AG20443 (cell line): Measurements from ENCODE around the gene CBX4.

Experiments used
- DNase-seq: peaks from one replicate; pipeline ENCODE4 v3.0.0; 2012; ENCODE audit warnings: low spot score, mixed read lengths

CBX4 gene

DNA sequence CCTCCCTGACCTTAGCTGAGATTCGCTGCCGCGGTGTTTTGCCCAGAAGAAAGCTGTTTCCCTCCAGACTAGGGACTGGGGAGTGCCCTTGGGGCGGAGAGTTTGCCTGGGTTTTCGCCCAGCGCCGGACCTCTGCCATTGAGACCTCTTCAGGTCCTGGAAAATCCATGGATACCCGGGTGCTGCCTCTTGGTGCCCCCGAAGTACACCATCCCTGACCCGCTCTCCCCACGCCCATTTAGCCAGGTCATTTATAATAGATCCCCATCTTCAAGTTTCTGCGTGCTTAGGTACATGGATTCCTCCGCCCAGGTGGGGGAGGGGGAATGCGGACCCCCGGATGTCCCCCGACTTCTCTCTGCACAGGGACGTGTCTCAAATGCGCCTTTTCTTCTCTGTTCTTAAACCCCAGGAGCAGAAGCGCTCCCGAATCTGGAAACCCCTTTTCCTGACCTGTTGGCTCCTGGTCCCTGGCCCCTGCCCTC is 27.3 kb downstream of the CBX4 start:
- DNase-seq = no peak

DNA sequence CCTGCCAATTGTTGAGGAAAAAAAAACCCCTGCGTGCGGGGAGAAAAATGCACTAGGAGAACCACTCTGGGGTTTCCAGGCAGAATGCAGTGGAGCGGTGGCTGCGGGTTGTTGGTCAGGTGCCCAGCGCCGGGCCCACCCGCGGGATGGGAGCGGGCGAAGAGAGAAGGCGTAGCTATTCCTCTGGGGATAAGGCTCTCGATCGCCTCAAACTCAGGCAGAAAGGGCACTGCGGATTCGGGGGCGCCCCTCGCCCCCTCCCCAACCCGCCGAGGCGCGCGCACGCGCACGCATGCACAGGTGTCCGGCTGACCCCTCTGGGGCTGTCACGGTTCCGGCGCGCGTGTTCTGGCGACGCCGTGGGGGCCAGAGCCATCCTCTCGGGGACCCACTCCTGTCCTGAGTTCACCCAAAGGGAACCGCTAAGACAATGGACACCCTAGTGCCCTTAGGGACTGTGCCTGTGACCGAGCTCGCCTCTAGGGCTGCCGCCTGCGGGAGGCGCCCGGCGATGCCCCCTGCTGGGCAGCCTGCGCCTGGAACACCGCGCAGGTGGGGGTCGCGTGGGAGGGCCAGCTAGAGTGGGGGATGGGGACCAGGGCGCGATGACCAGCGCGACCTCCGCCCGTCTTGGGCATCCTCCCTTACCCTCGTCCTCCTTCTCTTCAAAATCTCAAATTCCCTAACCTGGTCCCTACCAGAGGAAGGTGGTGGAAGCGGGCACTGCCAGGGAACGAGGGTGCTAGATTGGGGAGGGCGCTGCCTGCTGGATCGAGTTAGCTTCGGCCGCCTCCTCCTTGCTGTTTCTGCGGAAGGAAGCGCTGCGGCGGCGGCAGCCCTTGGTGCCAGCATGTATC is 28.0 kb downstream of the CBX4 start:
- DNase-seq = peak; percentile 50

DNA sequence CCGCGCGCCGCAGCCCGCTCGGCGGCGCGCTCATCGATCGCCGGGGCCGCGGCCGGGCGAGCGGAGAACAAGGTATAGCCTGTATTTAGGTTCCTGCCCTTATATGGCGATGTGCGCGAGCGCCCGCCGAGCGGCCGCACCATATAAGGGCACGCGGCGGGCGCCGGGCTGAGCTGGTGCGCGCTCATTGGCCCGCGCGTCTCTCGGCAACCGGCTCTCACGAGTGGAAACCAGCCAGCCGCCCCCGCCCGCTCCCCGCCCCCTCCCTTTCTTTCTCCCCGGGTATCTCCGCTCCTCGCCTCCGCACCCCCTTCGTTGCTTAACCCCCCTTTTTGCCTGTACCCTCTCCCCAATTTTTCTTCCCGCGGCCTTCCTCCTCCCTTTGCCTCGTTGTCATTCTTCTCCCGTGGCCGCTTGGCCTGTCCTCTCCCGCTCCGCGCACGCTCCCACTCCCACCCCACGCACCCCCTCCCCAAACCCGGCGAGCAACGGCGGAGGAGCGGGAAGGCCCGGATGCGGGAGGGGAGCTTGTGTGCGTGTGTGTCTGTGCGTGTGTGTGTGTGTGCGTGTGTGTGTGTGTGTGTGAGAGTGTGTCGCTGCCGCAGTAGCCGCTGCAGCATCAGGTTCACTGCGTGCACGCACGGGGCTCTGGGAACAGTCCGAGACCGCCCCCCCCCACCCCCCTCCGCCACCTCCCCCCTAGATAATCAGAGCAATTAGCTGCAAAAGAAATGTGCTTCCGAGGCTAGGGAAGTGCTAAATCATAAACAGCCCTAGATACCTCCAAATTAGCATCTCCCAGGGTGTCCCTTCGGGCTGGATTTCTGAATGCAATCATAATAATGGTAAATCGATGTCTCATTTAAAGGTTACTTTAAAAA is 28.9 kb downstream of the CBX4 start:
- DNase-seq = peak; percentile 88

DNA sequence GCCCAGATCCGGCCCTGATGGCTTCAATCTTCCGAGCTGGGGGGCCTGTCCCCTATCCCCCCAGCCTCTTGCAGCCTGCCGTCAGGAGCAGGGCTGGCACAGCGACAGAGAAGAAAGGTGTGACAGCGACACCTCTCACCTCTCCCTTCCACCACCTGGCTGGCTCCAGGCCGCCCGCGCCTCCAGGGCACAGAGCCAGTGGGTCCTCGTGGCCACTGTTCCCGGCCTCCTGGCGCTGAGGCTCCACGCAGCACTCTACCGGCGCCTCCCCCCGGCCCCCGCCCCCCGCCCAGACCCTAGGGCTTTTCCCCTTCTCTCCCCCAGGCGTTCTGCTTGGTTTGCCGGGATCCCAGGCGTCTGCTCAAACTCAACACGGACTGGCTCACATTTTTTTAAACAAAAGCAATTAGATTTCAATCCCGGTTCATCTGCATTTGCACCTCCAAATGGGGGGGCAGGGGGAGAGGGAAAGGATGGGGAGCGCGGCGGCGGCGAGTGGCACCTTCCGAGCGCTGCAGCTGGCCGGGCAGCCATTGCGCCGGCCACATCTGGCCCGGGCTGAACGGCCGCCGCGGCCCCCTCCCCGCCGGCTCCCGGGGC is 29.6 kb downstream of the CBX4 start:
- no peak for DNase-seq

DNA sequence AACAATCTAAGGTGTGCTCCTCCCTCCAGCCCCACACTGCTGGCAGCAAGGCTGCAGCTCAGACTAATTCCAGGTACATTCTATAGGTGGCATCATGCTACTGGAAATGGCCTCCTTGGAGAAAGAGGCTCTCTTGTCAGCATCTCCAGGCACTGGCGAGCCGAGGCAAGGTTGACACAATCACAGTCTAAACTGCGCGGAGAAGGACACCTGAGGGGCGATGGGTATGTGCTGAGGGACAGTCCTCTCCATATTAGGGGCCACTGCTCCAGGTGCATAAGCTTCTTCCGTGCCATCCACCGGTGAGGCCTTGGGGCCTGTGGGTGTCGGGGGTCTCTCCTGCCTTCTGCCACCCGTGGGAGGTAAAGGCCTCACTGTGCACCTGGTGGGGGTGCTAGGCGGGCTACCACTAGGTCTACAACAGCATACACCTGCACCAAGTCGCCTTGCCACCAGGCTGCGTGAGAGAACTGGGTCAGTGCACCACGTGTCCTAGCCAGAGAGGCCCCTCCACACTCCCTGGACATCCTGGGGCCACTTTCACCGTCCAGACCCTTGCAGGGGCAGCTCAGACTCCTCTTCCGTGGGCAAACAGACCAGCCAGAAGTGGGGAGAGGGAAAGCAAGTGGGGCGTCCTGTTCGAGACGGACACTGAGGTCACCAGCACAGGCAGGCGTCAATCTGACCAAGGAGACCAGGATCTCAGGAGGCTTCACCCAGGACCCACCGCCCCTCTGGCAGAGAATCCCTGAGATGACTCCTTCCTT is 30.3 kb downstream of the CBX4 start:
- no peak for DNase-seq

DNA sequence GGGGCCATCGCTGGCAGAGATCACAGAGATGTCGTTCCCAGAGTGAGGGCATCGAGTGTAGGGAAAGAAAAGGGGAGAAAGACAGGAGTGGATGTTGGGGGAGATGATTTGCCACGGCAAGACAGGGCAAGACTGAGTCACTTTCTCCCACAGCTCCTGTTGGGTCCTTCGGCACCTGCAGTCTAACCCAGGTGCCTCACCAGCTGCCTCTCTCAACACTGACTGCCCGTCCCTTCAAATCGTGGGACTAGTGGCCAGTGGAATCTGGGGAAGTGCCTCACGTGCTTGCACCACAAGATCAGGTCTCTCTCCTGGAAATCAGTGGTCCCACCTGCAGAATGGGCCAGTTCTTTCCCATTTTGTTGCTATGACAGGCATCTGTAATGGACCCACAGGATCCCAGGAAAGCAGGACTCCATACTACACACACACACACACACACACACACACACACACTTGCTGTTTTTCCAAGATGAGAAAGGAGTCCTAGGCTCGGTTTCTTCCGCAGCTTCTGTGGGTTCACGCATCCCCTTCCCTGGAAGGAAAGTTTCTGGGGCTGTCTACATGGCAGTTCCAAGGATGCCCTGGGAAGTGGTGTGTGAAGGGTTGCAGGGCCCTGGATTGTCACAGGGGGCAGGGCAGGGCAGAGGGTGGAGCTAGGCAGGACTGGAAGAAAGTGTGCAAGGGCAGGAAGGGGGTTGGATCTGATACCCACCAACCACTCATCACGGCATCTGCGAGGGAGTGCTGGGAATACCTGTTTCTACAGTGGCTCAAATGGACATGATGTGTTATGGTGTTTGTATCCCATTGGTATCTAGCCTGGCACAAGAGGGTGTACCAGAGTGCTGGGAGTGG is 32.1 kb downstream of the CBX4 start:
- DNase-seq = no peak

DNA sequence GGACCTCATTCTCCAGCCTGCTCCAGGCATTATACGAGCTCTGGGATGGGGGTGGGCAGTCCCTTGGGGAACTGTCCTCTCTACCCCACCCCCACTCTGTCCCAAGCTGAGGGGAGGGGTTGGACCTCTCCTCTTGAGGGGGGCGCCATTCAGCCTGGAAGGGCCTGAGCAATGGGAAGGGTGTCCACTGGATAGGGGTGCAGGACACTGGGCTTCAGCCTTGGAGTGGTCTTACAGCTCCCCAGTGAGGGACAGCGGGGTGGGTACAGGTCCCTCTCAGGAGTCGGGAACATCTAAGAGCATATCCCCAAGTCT is 32.8 kb downstream of the CBX4 start:
- DNase-seq = no peak

DNA sequence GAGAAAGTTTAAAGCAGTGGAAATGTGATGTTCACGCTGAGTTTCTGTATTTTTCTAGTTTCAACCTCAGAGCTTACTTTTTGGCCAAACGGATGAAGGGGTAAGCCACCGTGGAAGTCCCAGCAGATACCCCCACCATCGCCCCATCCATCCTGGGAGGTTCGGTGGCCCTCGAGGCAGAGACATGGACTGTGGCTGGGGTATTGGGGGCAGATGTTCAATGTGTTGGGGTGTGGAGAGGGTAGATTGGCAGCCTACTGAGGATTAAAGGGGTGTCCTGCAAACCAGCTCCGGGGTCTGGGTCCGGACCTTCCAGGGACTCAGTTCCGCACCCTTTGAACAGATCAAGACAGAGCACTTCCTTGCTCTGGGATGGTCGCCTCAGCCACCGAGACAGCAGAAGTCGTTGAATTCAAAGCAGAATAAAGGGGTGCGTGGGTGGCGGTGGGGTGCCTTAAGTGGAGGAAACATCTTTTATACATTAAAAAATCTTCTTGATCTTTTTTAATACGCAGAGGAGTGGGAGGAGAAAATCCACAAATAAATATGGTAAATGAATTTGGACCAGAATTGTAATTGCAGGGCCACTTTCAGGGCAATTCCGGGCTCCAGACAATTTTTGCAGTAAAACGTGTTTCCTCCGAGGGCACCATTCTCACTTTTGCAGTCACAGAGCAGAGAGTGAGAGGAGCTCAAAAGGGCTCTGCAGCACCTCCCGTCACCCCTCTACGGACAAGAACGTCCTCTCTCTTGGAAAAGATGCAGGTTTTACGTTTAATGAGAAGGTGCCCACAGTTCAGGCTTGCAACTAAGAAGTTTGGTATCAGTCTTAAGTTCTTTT is 34.2 kb downstream of the CBX4 start:
- no peak for DNase-seq

DNA sequence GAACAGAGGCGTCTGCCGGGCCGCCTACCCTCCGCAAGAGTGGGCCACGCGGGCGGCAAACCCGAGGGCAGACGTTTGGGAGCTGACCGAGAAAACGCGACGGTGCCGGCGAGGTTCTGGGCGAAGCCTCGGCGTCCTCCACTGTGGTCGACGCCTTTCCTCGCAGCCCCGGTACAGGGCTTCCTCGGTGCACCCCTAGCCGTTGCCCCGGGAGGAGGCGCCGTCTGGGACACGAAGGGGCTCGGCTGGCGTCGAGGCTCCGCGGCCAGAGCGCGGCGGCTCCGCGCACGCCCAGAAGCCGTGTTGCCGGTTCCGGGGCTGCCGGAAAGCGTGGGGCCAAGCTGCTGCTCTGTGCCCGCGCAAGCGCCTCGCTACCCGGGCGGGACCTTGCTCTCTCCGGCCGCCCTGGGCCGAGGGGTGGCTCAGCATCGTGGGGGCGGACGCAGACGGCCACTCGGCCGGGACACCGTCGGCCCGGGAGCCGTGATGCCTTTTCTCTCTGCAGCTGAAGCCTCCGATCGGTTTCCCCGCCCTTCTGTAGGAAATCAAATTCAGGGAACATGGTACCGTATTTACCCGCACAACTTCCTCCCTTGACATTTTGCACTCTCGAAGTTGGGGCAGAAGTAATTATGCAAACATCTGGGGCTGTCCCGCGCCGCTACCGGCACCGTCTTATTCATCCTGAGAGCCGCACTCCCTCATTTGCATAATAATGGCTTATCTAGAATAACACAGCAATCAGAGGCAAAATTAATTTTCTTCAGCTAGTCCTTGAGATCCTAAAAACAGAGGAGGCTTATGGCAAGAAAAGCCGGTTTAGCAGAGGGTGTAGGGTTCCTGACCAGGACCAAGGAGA is 35.0 kb downstream of the CBX4 start:
- DNase-seq = peak; percentile 34

DNA sequence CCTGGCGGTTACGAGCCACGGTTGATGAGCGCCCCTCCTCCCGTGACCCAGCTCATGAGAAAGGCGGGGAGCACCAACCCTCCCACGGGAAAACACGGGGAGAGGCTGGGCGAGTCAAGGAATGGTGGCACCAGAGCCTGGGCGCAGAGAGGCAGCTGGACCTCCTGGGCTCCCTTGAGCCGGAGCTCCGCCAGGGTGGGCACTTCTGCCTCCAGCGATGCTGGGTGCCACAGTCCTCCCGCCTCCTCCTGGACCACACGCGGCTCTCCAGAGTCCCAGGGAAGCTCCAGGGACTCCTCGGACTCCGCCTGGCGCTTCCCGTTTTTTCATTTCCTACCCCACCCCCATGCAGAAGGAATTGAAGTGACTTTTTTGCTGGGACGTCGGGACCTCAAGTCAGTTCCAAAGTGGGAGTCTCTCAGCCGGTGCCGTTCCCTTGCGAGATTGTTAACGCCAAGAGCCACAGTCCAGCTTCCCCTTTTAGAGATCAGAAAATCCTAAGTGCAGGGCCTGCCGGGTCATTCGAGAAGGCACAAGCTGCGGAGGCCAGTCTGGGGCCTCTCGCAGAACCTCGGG is 35.7 kb downstream of the CBX4 start:
- DNase-seq = no peak

DNA sequence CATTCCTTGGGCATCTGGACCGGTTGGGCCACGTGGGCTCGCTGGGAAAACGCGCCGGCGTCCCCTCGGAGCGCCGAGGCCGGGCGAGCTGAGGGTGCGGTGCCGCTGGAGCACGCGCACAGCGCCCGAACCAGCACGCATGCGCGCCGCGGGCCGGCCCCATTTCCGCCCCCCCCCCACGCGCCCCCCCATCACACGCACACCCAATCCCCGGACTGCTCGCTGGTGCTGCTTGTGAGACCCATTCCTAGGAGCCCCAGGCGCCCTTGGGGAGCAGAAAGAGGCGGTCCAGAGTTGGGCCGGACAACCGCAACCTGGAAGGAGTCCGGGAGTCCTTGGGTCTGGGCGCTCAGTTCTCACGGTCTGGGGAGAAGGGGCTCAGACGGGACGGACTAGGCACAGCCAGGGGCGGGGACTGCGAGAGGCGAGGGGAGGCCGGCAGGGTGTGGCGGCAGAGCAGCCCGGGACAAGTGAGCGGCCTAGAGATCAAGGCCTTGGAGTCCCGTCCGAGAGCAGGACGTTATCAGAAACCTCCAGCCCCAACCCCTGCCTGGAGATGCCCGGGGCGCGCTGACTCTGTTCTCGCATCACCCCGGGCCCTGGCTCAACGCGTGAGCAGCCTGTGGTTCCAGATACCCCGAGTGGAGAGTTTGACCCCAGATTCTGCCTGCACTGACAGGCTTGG is 36.4 kb downstream of the CBX4 start:
- no peak for DNase-seq

DNA sequence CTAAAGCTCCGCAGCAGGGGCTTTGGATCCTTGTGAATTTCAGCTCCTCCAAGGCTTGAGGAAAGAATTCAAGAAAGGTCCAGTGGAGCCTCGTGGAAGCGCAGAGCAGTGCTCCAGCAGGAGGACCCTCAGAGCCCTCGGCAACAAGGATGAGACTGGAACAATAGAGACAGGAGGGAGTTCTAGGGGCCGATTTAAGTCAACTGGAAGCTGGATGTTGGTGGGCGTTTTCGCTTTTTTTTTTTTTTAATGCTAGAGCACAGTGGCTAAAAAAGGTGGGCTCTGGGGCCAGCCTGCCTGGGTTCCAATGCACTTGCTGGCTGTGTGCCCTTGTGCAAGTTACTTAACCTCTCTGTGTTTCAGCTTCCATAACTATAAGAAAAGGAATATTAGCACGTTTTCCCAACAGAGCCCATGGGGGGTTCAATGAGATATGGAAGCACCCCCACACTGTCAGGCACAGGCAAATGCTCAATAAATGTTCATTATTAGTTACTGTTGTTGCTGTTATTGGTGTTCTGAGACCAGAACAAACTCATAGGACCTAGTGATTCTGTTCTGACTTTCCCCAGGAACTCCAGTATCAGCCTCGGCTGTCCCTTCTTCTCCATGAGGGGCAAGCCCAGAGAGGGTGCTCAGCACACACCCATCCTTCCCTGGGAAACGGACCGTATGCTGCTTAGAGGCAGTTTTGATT is 37.1 kb downstream of the CBX4 start:
- no peak for DNase-seq

DNA sequence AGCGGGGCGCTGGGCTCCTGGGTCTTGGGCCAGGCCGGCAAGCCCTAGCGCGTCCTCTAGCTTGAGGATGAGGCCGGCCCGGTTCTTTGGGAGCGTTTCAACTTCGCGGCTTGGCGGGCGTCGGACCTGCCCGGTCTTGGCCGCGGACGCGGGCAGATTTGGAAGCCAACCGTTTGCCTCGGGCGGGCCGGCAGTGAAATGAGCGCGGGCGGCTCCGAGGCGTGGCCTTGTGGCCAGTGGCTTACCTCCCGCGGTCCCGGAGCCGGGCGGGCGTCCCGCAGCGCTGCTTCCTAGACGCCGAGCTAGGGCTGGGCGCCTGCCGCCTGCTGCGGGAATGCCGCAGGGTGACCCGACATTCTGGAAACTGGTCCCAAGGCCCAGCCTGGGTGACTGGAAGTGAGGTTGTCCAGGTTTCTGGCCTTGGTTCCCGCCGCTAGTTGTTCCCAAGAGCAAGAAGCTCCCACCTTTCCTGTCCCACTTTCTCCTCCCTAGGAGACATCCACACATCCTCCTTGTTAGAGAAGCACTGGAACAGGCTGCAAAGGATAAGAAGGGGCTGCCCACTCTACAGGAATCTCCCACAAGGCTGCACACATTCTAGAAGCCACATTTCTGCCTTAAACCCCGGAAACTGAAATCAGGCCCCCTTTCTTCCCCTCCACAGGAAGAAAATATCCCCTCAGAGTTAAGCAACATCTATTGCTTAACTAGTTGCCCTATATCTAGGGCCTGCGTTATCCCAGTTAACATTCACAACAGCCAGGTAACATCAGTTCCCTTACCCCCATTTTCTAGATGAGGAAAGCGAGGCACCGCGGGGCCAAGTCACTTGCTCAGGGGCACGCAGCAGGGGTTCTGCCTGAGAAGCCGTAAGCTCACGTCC is 37.8 kb downstream of the CBX4 start:
- no peak for DNase-seq

DNA sequence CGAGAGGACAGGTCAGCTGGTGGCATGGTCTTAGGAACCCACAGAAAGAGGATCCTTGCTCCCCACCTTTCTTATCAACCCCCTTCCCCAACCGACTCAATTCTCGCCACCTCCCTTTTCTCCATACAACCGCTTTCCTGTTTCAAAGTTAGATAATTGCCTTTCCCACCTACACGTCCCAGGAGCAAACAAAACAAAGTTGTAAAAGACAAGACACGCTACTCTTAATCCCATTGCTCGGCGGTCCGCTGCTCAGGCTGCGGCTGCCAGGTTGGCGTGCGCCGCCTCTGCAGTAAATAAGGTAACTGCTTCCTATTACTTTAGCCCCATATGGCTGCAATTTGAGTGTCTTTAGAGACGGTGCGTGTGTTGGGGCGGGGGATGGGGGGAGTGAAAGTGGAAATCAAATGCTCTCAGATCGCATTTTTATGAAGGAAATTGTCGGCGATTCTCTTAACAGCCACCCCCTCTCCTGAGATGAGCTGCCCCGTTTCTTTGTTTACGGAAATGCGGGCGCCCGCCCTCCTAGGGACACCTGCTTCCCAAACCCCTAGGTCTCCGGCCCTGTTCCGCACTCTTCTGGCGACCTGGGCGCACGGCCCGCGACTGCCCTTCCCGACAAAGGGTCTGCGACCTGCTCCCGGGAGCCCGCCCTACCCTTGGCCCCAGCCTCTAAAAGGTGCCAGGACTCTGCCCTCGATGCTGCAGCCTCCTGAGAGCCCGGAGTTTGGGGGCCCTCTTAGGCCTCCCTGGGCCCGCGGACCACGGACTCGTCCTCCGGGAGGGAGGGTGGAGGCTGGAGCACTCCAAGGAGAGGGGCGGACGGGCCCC is 38.7 kb downstream of the CBX4 start:
- DNase-seq = peak; percentile 52

DNA sequence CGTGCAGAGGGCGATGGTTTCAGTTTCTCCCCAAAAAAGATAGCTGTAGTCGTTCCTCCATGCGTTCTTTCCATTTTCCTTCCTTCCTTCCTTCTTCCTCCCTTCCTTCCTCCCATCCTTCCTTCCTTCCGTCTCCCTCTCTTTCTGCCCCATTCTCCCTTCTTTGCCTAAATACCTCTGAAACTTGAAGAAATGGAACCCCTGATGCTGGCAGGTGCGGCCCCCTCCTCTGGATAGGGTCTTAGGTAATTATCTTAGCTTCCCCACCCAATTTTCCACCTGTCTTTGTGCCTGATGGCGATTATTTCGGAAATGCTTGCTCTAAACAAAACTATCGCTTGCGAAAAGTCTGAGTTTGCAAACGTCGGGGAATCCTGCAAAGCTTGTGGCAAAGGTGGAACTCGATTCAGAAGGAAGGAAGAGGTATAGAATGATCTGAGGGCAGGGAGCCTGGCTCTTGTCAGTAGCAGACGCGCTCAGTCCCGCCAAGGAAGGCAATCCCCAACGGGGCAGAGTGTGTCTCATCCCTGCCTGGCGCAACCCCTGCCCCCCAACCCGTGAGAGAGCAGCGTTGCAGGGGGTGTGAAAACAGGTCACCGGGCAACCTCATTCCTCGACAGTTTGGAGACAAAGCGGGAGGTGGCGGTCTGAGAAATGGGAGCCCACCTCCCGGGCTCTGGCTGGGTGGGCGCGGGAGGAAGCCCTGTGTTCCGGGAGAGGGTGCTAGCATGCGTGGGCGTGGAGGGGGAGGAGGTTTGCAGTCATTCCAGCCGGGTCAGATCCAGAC is 39.5 kb downstream of the CBX4 start:
- DNase-seq = no peak
